RCC 7860 (cell line): ENCODE results near the gene LRRC59.
"Not testable (repeated sequence)": the region's sequence is repeated elsewhere in the genome, so short reads cannot be mapped to it uniquely, and the experiment has no call there.

ENCODE experiments used
- DNase-seq: peaks from one replicate; pipeline ENCODE4 v3.0.0-alpha.2; 2015; ENCODE audit warnings: low spot score
- FAIRE-seq: peaks from 2 replicates; lab custom pipeline; 2012; peaks lifted over from hg19 to GRCh38; lab: Jason Lieb, UNC

The LRRC59 gene

DNA sequence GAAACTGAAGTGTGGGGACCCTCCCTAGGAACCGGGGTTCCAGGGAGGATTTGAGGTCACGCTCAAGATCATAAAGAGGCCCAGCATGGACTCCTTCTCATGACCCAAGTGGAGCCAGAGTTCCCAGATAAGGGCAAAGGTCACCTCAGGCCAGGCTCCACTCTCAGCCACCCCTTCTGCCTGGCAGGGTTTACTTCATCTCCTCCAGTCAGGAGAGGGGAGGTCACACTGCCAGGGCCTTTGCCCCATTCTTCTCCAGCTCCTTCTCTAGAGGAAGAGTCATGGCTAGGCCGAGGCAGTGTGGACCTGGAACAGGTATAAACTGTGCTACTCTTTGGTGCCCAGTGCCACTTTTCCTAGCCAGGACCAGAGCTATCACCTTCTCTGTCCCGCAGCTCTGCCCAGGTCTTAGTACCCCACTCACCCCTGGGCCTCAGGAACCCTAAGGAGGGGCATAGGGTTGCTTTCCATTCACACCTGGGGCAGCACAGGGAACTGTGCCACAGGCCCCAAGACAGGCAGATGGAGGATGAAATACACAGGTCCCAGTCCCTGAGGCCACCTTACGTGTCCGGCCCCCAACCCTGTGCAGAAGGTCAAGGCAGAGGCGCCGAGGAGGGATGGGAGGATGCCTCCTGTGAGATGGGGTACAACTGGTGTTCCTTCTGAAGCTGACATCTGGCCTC lies 27.8 kb upstream of the LRRC59 start:
- no peak for FAIRE-seq

GRCh38 chr17:50424246-50424995 lies 27.1 kb upstream of the LRRC59 start:
- no peak for FAIRE-seq
- DNase-seq, result no peak

More for the DNA sequence above, 27.8 kb upstream of the LRRC59 start:
- DNase-seq, result no peak

- FAIRE-seq (no peak), DNase-seq (peak; percentile 80)
Observed at GRCh38 chr17:50423553-50424159, 26.3 kb upstream of the LRRC59 start.

GRCh38 chr17:50422738-50423137 lies 25.4 kb upstream of the LRRC59 start:
- FAIRE-seq, result no peak
- no peak for DNase-seq

GRCh38 chr17:50421308-50422051 lies 24.2 kb upstream of the LRRC59 start:
- DNase-seq, result no peak
- FAIRE-seq, result no peak

GRCh38 chr17:50420419-50421112 lies 23.2 kb upstream of the LRRC59 start:
- DNase-seq (no peak), FAIRE-seq (no peak)

- not testable (repeated sequence) for DNase-seq, FAIRE-seq
Observed at GRCh38 chr17:50419577-50419976, 22.3 kb upstream of the LRRC59 start.

DNA sequence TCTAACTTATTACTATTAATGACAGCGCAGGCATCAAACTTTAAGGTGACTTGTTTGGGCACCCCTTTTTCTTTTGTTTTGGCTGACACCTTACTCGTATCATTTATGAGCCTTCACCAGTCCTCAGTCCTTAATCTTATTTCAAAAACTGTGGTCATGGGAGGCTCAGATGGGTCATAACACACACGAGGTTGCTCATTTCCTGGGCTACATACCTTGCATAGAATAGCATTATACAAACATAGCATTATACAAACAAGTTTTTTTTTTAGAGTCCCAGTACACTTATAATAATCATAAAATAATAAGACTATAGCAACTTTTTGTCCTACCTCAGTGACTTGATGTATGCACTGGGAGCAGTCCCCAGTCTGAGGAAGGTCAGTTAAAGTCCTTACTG lies 17.5 kb upstream of the LRRC59 start:
- no peak for DNase-seq
- FAIRE-seq, result no peak

DNA sequence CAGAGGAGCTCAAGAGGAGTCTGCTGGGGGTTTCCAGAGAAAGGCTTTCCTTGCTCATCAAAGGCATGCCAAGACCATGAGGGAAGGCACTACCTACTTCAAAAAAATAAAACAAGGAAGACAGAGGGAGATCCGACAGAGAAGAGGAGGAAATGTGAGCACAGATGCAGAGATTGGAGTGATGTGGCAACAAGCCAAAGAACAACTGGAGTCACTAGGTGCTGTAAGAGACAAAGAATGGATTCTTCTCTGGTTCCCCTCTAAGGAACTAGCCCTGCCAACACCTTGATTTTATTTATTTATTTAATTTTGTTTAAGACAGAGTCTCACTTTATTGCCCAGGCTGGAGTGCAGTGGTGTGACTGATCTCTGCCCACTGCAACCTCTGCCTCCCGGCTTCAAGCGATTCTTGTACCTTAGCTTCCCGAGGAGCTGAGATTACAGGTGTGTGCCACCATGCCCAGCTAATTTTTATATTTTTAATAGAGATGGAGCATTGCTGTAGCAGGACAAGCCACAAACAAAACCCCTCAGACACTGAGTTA lies 14.9 kb upstream of the LRRC59 start:
- FAIRE-seq (no peak), DNase-seq (no peak)

DNA sequence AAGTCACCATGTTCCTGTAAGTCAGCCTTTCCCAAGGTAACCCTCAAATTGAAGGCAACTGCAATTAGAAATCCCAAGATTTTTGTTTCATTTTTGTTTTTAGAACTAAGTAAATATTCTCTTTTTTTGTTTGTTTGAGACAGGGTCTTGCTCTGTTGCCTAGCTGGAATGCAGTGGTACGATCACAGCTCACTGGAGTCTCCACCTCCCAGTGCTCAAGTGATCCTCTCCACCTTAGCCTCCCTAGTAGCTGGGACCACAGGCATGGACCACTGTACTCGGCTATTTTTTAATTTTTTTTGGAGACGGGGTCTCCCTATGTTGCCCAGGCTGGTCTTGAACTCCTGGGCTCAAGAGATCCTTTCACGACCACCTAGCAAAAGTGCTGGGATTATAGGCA lies 10.6 kb upstream of the LRRC59 start:
- FAIRE-seq, result no peak

GRCh38 chr17:50406578-50406977 lies 9.3 kb upstream of the LRRC59 start:
- DNase-seq (no peak), FAIRE-seq (no peak)

More for the DNA sequence above, 10.6 kb upstream of the LRRC59 start:
- no peak for DNase-seq

DNA sequence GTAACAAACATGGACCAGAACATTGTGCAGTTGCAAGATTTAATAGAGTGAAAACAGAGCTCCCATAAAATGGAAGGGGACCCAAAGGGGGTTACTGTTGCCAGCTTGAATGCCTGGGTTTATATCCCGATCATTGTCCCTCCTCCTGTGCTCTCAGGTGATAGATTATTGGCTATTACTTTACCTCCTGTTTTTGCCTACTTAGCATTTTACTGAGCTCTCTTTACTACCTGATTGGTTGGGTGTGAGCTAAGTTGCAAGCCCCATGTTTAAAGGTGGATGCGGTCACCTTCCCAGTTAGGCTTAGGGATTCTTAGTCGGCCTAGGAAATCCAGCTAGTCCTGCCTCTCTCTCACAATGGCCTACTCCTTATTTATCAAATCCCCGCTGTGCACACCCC lies 8.0 kb upstream of the LRRC59 start:
- not testable (repeated sequence) for DNase-seq, FAIRE-seq

GRCh38 chr17:50399591-50399990 lies 2.3 kb upstream of the LRRC59 start:
- not testable (repeated sequence) for DNase-seq, FAIRE-seq

DNA sequence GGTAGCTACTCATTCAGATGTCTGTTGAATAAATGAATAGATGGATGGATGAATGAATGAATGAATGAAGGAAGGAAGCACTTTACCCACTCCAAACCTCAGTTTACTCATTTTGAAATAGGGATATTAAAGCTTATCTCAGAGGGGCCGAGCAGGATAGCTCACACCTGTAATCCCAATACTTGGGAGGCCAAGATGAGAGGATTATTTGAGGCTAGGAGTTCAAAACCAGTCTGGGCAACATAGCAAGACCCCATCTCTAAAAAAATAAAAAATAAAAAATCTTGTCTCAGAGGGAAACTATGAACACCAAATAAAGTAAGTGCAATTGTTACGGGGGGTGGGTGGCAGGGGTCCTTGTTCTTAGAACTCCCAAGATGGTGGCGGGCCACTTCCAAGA lies 1.3 kb upstream of the LRRC59 start:
- not testable (repeated sequence) for FAIRE-seq, DNase-seq

DNA sequence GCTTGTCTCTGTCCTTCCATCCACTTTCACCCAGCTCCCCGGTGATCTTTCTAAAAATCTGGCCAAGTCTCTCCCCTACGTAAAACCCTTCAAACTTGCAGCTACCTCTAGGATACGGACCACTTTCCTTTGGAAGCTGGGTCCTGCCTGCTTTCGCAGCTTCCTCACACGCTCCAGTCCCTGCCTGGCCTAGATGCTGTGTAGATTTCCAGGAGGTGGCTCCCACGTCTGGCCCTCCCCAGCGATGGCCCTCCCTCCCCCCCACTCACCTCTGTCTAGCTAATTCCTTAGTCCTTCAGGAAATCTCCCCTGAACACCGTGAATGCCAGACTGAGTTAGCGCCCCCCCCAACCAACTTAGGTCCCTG lies 579 bp upstream of the LRRC59 start:
- DNase-seq (no peak), FAIRE-seq (no peak)

DNA sequence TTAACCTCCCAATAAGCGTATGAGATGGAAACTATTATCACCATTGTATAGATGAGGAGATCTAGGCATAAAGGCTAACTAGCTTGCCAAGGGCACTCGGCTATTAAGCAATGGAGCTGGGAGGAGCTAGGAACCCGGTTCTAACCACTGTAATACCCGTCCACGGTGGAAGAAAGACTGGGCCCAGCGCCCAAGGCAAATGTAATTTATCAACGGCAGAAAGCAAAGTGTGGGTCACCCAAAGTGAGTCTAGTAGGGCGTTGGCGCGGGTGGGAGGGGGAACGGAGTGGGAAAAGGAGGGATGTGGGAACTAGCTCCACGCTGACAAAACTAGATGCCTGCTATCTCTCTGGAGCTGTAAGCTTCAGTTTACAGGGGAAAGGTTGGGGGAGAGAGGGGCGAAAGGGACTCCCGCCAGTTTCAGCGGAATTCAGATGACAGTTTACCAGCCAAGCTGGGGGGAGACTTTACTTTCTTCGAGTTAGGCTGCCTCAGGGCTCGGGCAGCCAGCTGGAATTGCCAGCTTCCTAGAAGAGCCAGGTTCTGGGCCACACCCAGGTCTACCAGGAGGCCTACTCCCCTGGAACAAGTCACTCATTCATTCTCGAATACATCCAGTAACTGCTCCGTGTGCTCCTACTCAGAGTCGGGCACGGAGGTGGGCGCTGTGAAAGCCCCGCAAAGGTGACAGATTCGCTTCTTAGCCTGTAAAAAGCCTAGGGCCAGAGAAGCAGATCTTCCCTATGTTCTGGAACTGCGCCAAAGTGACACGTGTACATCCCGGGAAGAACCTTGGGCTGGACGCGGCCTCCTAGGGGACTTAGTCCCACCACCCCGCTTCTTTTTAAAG lies 837 bp downstream of the LRRC59 start:
- FAIRE-seq (no peak), DNase-seq (peak; percentile 42)

- DNase-seq, result peak; percentile 6
Observed at GRCh38 chr17:50394711-50395110, 2.6 kb downstream of the LRRC59 start.

DNA sequence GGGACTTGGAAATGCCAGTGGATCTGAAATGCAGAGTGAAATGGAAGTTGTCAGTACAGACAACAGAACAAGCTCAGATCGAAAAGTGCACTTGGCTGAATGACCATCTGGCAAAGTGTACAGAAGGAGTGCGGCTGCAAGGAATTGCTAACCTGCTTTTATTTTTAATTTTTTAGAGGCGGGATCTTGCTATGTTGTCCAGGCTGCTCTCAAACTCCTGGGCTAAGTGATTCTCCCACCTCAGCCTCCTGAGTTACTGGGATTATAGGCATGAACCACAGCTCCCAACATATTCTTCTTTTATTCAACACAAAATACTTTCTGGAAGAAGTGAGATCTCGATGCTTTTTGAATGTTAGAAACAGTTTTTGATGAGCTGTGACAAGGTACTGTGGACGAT lies 3.6 kb downstream of the LRRC59 start:
- no peak for FAIRE-seq

More at GRCh38 chr17:50394711-50395110, 2.6 kb downstream of the LRRC59 start:
- FAIRE-seq, result no peak

DNA sequence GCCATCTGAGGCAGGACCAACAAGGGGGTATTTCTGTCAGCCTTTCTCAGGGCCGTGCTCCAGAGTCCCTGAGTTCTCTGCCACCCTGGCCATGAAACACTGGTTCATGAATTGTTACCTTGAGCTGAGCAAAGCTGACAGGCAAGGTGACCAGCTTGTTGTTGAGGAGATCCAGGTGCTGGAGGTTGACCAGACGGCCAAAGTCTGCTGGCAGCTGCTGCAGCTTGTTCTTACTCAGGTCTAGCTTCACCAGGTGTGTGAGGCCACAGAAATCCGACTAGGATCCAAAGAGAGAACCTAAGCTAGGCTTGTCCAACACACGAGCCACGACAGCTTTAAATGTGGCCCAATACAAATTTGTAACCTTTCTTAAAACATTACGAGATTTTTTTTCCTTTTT lies 4.7 kb downstream of the LRRC59 start:
- DNase-seq, result no peak
- FAIRE-seq, result no peak

More for the DNA sequence above, 3.6 kb downstream of the LRRC59 start:
- DNase-seq, result no peak
